Fibroblast of mammary gland (primary cell): ENCODE results near the gene PALLD.

Experiments
- DNase-seq: peaks from one replicate; pipeline ENCODE4 v3.0.0-alpha.2; 2010; ENCODE audit warnings: low read depth
- H3K4me3 ChIP-seq: 2 replicates; pipeline ENCODE4 v1.5.1; 2011; ENCODE audit warnings: low read depth, mild to moderate bottlenecking, low read length, moderate library complexity; ENCODE audit not compliant: control insufficient read depth
- CTCF ChIP-seq: conservative IDR thresholded peaks from 2 replicates; pipeline ENCODE4 v1.5.1; 2011; ENCODE audit warnings: low read depth, low read length, inconsistent platforms; ENCODE audit not compliant: control insufficient read depth, insufficient read depth

PALLD gene

GRCh38 chr4:168866635-168867034 lies 369.8 kb downstream of the PALLD start:
- H3K4me3 ChIP-seq, result no peak overlapping the region
- TF ChIP-seq CTCF, result no peak
- no peak for DNase-seq

GRCh38 chr4:168867128-168867527 lies 370.3 kb downstream of the PALLD start:
- TF ChIP-seq CTCF, result no peak
- no peak for DNase-seq
- H3K4me3 ChIP-seq, result no peak overlapping the region

GRCh38 chr4:168868044-168868781 lies 371.4 kb downstream of the PALLD start:
- H3K4me3 ChIP-seq, result no peak overlapping the region
- no peak for TF ChIP-seq CTCF
- DNase-seq, result peak; percentile 89

- no peak for DNase-seq
- no peak overlapping the region for H3K4me3 ChIP-seq
- no peak for TF ChIP-seq CTCF
Observed at GRCh38 chr4:168868802-168869201, 371.9 kb downstream of the PALLD start.

GRCh38 chr4:168870004-168870403 lies 373.2 kb downstream of the PALLD start:
- DNase-seq, result no peak
- H3K4me3 ChIP-seq, result no peak overlapping the region
- no peak for TF ChIP-seq CTCF

GRCh38 chr4:168871632-168872031 lies 374.8 kb downstream of the PALLD start:
- H3K4me3 ChIP-seq, result no peak overlapping the region
- no peak for TF ChIP-seq CTCF
- no peak for DNase-seq
